Nephron (organoid): Measurements from ENCODE around the gene SUMF1.

Experiments used
- H3K27ac Mint-ChIP-seq, 3 experiments: 2 replicates each; pipeline ENCODE4 v1.8.0; 2020; ENCODE audit warnings: mixed read lengths in 3 of 3, mild to moderate bottlenecking in 2 of 3, moderate library complexity in 1 of 3
- H3K27me3 Mint-ChIP-seq: 2 replicates; pipeline ENCODE4 v1.8.0; 2021; ENCODE audit warnings: low read depth, mild to moderate bottlenecking, moderate library complexity, mixed read lengths
- H3K36me3 Mint-ChIP-seq: 2 replicates; pipeline ENCODE4 v1.8.0; 2020; ENCODE audit warnings: low read depth, mixed read lengths
- H3K4me1 Mint-ChIP-seq: 2 replicates; pipeline ENCODE4 v1.8.0; 2020; ENCODE audit warnings: mixed read lengths
- H3K4me3 Mint-ChIP-seq, 3 experiments: 2 replicates each; pipeline ENCODE4 v1.8.0; 2020; ENCODE audit warnings: mild to moderate bottlenecking in 3 of 3, mixed read lengths in 3 of 3, moderate library complexity in 2 of 3
- H3K9me3 Mint-ChIP-seq: 2 replicates; pipeline ENCODE4 v1.8.0; 2020; ENCODE audit warnings: mixed read lengths
- CTCF ChIP-seq, 3 experiments: fragments of 200-600 bp; sonication (generic); IDR thresholded peaks; one replicate each; pipeline ENCODE4 v1.5.0; 2021; ENCODE audit warnings: antibody characterized with exemption in 3 of 3; ENCODE audit not compliant: unreplicated experiment in 3 of 3

SUMF1 gene

GRCh38 chr3:4417449-4417848 lies 49.6 kb downstream of the SUMF1 start:
- Mint-ChIP-seq H3K9me3 (no peaks in the 10 kb centered on the region), H3K27ac (peak overlapping the region; percentile 67 to 76 (median 71)), H3K4me3 (no peak overlapping the region), H3K27me3 (no peaks in the 10 kb centered on the region), H3K36me3 (peaks cover 4% of the 10 kb centered on the region), H3K4me1 (peaks cover 12% of the 10 kb centered on the region)
- TF ChIP-seq CTCF (IDR thresholded peaks at IDR 0.05; ENCODE audit: unreplicated experiment in 3 of 3): no peak

GRCh38 chr3:4416961-4417360 lies 50.1 kb downstream of the SUMF1 start:
- no peaks in the 10 kb centered on the region for H3K27me3 Mint-ChIP-seq
- H3K4me1 Mint-ChIP-seq: peaks cover 12% of the 10 kb centered on the region
- H3K4me3 Mint-ChIP-seq: no peak overlapping the region
- H3K27ac Mint-ChIP-seq: peak overlapping the region in 1 of 3 experiments; percentile 71
- peaks cover 9% of the 10 kb centered on the region for H3K36me3 Mint-ChIP-seq
- no peak for TF ChIP-seq CTCF (IDR thresholded peaks at IDR 0.05; ENCODE audit: unreplicated experiment in 3 of 3)
- no peaks in the 10 kb centered on the region for H3K9me3 Mint-ChIP-seq

GRCh38 chr3:4416427-4416945 lies 50.6 kb downstream of the SUMF1 start:
- Mint-ChIP-seq H3K9me3 (no peaks in the 10 kb centered on the region), H3K36me3 (peaks cover 10% of the 10 kb centered on the region), H3K4me3 (no peak overlapping the region), H3K4me1 (peaks cover 12% of the 10 kb centered on the region), H3K27me3 (no peaks in the 10 kb centered on the region), H3K27ac (no peak overlapping the region)
- no peak for TF ChIP-seq CTCF (IDR thresholded peaks at IDR 0.05; ENCODE audit: unreplicated experiment in 3 of 3)

GRCh38 chr3:4413467-4413866 lies 53.6 kb downstream of the SUMF1 start:
- H3K27me3 Mint-ChIP-seq: no peaks in the 10 kb centered on the region
- H3K36me3 Mint-ChIP-seq: peaks cover 14% of the 10 kb centered on the region

GRCh38 chr3:4411833-4412232 lies 55.2 kb downstream of the SUMF1 start:
- Mint-ChIP-seq H3K4me1 (peaks cover 36% of the 10 kb centered on the region), H3K4me3 (no peak overlapping the region), H3K9me3 (no peaks in the 10 kb centered on the region), H3K36me3 (peaks cover 14% of the 10 kb centered on the region), H3K27me3 (no peaks in the 10 kb centered on the region), H3K27ac (no peak overlapping the region)
- no peak for TF ChIP-seq CTCF (IDR thresholded peaks at IDR 0.05; ENCODE audit: unreplicated experiment in 3 of 3)

More at GRCh38 chr3:4413467-4413866, 53.6 kb downstream of the SUMF1 start:
- no peaks in the 10 kb centered on the region for H3K9me3 Mint-ChIP-seq
- H3K27ac Mint-ChIP-seq: no peak overlapping the region
- no peak for TF ChIP-seq CTCF (IDR thresholded peaks at IDR 0.05; ENCODE audit: unreplicated experiment in 3 of 3)
- no peak overlapping the region for H3K4me3 Mint-ChIP-seq
- peaks cover 36% of the 10 kb centered on the region for H3K4me1 Mint-ChIP-seq

- no peaks in the 10 kb centered on the region for H3K27me3 Mint-ChIP-seq
- no peaks in the 10 kb centered on the region for H3K9me3 Mint-ChIP-seq
- H3K4me3 Mint-ChIP-seq: no peak overlapping the region
- no peak overlapping the region for H3K27ac Mint-ChIP-seq
- peaks cover 14% of the 10 kb centered on the region for H3K36me3 Mint-ChIP-seq
- TF ChIP-seq CTCF (IDR thresholded peaks at IDR 0.05; ENCODE audit: unreplicated experiment in 3 of 3): no peak
- peaks cover 39% of the 10 kb centered on the region for H3K4me1 Mint-ChIP-seq
These were observed 55.8 kb downstream of the SUMF1 start for GRCh38 chr3:4411236-4411635.
